Fibroblast of lung (primary cell): ENCODE data around the gene TMPRSS9. TPM values are rescaled to one million over a fixed set of nuclear protein-coding genes. Genes with fewer than 3 reads are reported as not detected.

Experiments used
- DNase-seq, 2 donors: peaks; one replicate each; pipeline versions ENCODE4 v3.0.0 to v3.0.0-alpha.2; 2010; ENCODE audit warnings: low read depth in 2 of 2
- H2AFZ ChIP-seq: 2 replicates; pipeline ENCODE4 v1.5.1; 2012; ENCODE audit warnings: low read length, control low read depth, inconsistent platforms
- H3K27ac ChIP-seq: 2 replicates; pipeline ENCODE4 v1.5.1; 2011; ENCODE audit warnings: low read length, control low read depth; ENCODE audit not compliant: insufficient read depth
- H3K27me3 ChIP-seq: 2 replicates; pipeline ENCODE4 v1.5.1; 2011; ENCODE audit warnings: mild to moderate bottlenecking, low read length; ENCODE audit not compliant: control insufficient read depth, insufficient read depth
- H3K36me3 ChIP-seq: 2 replicates; pipeline ENCODE4 v1.5.1; 2011; ENCODE audit warnings: low read length; ENCODE audit not compliant: control insufficient read depth, insufficient read depth
- H3K4me1 ChIP-seq: 2 replicates; pipeline ENCODE4 v1.5.1; 2011; ENCODE audit warnings: low read length; ENCODE audit not compliant: control insufficient read depth, insufficient read depth; ENCODE audit errors: extremely low read depth
- H3K4me2 ChIP-seq: 2 replicates; pipeline ENCODE4 v1.5.1; 2011; ENCODE audit warnings: low read length, control low read depth; ENCODE audit not compliant: insufficient read depth; ENCODE audit errors: extremely low read depth
- H3K4me3 ChIP-seq, 4 experiments: fragments of 200-600 bp in 1 of 4; sonication (generic) in 1 of 4; replicated peaks in 1 of 4; 2 replicates each; pipeline ENCODE4 v1.5.1; 2011 to 2016; ENCODE audit warnings: low read length in 4 of 4, low read depth in 3 of 4, mild to moderate bottlenecking in 3 of 4, control low read depth in 2 of 4, inconsistent platforms in 1 of 4, mixed read lengths in 1 of 4; ENCODE audit not compliant: insufficient read depth in 1 of 4; ENCODE audit errors: control extremely low read depth in 1 of 4
- H3K79me2 ChIP-seq: 2 replicates; pipeline ENCODE4 v1.5.1; 2012; ENCODE audit warnings: mild to moderate bottlenecking, low read length, inconsistent platforms; ENCODE audit not compliant: control insufficient read depth, insufficient read depth
- H3K9ac ChIP-seq: 2 replicates; pipeline ENCODE4 v1.5.1; 2011; ENCODE audit warnings: mild to moderate bottlenecking, low read length, control low read depth; ENCODE audit not compliant: insufficient read depth
- H3K9me3 ChIP-seq: 2 replicates; pipeline ENCODE4 v1.5.1; 2012; ENCODE audit warnings: low read depth, low read length; ENCODE audit not compliant: control insufficient read depth, insufficient read depth
- H4K20me1 ChIP-seq: 2 replicates; pipeline ENCODE4 v1.5.1; 2011; ENCODE audit warnings: low read length; ENCODE audit not compliant: control insufficient read depth, insufficient read depth; ENCODE audit errors: extremely low read depth
- CTCF ChIP-seq, 2 donors: IDR thresholded peaks in 1 of 2; conservative IDR thresholded peaks in 1 of 2; 1 replicate in 1 of 2; 2 replicates in 1 of 2; pipeline ENCODE4 v1.5.1; 2011 to 2012; ENCODE audit warnings: low read length in 2 of 2, control low read depth in 1 of 2, inconsistent platforms in 1 of 2, low read depth in 1 of 2, mild to moderate bottlenecking in 1 of 2
- EZH2 ChIP-seq: IDR thresholded peaks from 2 replicates; pipeline ENCODE4 v1.5.1; 2012; ENCODE audit warnings: low read length, control low read depth, mild to moderate bottlenecking; ENCODE audit errors: missing control alignments
- polyA plus RNA-seq, 2 donors: library from polyadenylated mRNA; depleted of rRNA in 1 of 2; stranded (reverse) in 1 of 2; unstranded in 1 of 2; fragments of >200 nt; gene quantifications; 2 replicates each; pipeline ENCODE4 v1.2.1, GENCODE V29; 2011 to 2012; ENCODE audit warnings: missing spikeins in 1 of 2
- total RNA-seq: library from RNA; depleted of rRNA; stranded (reverse); fragments of >200 nt; gene quantifications from 2 replicates; pipeline ENCODE4 v1.2.1, GENCODE V29; 2014

TMPRSS9 gene
- total and polyA plus RNA-seq, 2 donors (not counting 1 experiment from before 2014, with no cell fraction given): not detected

GRCh38 chr19:2432131-2432848 is 72.2 kb downstream of the TMPRSS9 start:
- H3K4me2 ChIP-seq: no peak overlapping the region
- no peak overlapping the region for H3K4me3 ChIP-seq
- H3K79me2 ChIP-seq: no peaks in the 10 kb centered on the region
- TF ChIP-seq CTCF (conservative IDR thresholded peaks at IDR 0.05 in 1 of 2, IDR thresholded peaks at IDR 0.05 in 1 of 2; ENCODE audit: low read depth in 1 of 2, low read length in 2 of 2) (no peak), EZH2 (no peak)
- no peaks in the 10 kb centered on the region for H3K9me3 ChIP-seq
- H3K4me1 ChIP-seq: peaks cover 5% of the 10 kb centered on the region
- H2AFZ ChIP-seq: no peak overlapping the region
- DNase-seq: no peak
- no peaks in the 10 kb centered on the region for H3K27me3 ChIP-seq
- H4K20me1 ChIP-seq: no peaks in the 10 kb centered on the region
- no peak overlapping the region for H3K9ac ChIP-seq
- H3K36me3 ChIP-seq: peaks cover 31% of the 10 kb centered on the region
- H3K27ac ChIP-seq: no peak overlapping the region

- Histone ChIP-seq H3K79me2 (peaks cover 4% of the 10 kb centered on the region), H4K20me1 (no peaks in the 10 kb centered on the region), H3K27ac (no peak overlapping the region), H3K27me3 (no peaks in the 10 kb centered on the region), H3K9me3 (no peaks in the 10 kb centered on the region), H3K36me3 (peaks cover 38% of the 10 kb centered on the region), H2AFZ (no peak overlapping the region), H3K9ac (no peak overlapping the region), H3K4me3 (no peak overlapping the region), H3K4me1 (no peaks in the 10 kb centered on the region), H3K4me2 (no peak overlapping the region)
- no peak for TF ChIP-seq CTCF (conservative IDR thresholded peaks at IDR 0.05 in 1 of 2, IDR thresholded peaks at IDR 0.05 in 1 of 2; ENCODE audit: low read depth in 1 of 2, low read length in 2 of 2)
- TF ChIP-seq EZH2: no peak
- DNase-seq: no peak
These were observed 73.8 kb downstream of the TMPRSS9 start for GRCh38 chr19:2433854-2434253.

GRCh38 chr19:2434267-2434666 is 74.2 kb downstream of the TMPRSS9 start:
- Histone ChIP-seq H3K4me2 (no peak overlapping the region), H3K27ac (no peak overlapping the region), H3K36me3 (peaks cover 38% of the 10 kb centered on the region), H3K27me3 (no peaks in the 10 kb centered on the region), H4K20me1 (no peaks in the 10 kb centered on the region), H3K9ac (no peak overlapping the region), H3K9me3 (no peaks in the 10 kb centered on the region), H3K4me3 (no peak overlapping the region), H3K4me1 (no peaks in the 10 kb centered on the region), H2AFZ (no peak overlapping the region), H3K79me2 (peaks cover 4% of the 10 kb centered on the region)
- TF ChIP-seq CTCF (conservative IDR thresholded peaks at IDR 0.05 in 1 of 2, IDR thresholded peaks at IDR 0.05 in 1 of 2; ENCODE audit: low read depth in 1 of 2, low read length in 2 of 2) (no peak), EZH2 (no peak)
- no peak for DNase-seq
